NCI-H2029 (cell line): Measurements from ENCODE around the gene GH2.

ENCODE experiments used
- DNase-seq: peaks from one replicate; lab custom pipeline; 2025; lab: John Stamatoyannopoulos, UW

Gene GH2

DNA sequence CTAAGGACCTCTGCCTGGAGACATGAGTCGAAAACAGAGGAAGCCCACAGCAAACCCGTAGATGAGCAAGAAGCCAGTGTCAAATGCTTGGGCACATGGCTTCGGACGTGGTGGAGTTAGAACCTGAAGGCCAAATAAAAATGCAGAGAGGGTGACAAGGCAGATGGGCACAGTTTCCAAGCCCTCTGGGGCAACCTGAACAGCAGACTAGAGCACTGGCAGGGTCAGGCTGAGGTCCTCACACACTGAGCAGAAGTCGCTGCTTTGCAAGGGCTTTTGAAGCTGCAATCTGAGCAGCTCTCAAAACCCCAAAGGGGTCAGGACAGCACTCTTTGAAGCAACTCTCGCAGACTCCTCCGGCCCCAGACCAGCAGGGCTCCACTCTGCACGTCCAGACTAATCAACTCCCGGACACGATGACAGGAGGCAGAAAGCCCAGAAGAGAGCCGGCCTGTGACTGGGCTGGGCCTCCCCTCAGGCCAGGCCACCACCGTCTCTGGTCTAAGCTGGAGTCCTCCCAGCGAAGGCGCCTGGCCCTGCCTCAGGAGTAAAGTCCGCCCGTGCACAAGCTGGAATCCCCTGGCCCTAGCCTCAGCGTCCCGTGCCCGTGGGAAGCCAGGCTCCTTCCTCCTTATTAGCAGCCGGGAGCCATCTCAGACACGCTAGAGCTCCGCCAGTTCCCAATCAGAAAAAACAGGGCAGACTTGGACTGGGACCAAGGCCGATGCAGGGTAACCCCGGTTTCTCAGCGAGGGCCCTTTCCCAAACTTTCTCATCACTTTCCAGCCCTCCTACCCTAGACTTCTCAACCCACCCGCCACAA lies 40.2 kb downstream of the GH2 start:
- no peak for DNase-seq

DNA sequence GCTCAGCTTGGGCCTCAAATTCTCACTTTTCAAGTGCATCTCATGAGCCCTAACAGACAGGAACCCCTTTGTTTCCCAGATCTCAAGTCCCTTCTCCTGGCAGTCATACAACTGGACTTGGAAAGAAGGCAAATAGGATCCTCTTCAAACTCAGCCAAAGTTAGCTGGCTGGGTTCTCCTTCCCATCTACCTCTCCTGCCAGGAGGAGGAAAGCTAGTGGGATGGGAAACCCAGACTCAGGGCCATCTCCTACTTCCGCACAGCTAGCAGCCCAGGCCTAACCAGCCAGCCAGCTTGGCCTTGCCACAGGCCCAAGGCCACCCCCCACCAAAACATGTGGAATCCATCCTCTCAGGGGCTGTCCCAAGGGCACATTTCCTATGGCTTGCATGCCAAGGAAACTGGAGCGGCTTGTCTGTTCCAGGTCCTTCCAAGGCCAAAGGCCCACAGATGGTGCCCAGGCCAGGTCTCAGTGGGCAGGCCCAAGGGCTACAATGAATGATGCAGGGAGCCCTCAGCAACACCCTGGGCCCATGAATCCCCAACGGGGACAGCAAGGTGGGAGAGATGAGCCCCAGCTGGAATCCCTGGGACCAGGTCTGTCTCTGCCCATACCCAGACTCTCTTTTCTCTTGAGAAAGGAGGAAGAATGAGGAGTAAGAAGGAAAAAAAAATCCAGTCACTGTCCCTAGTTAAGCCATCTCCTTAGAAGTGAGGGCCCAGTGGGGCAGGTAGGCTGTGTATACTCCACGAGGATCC lies 41.0 kb downstream of the GH2 start:
- DNase-seq, result no peak

DNA sequence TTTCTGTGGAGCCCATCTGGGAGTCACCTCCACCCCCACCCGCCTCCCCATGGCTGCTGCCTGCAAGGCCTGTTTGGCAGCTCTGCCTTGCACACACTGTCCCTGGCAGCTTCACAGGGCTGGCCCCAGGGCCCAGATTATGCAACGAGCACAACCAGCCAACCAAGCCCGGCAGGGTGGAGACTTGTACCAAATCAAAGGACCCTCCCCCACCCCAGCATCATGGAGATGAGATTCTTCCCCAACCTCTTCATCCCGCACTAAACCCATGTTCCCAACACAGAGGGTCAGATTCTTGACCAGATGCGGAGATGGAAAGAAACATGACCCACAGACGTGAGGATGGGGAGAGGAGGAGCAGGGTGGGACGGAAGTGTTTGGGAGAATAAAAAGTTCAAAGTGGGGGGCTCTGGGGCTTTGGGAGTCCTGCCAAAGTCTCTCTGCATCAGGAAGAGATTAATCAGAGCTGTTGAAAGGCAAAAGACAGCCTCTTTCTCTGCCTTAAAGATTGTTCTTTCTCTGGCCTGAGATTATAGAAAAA lies 43.0 kb downstream of the GH2 start:
- DNase-seq, result no peak

DNA sequence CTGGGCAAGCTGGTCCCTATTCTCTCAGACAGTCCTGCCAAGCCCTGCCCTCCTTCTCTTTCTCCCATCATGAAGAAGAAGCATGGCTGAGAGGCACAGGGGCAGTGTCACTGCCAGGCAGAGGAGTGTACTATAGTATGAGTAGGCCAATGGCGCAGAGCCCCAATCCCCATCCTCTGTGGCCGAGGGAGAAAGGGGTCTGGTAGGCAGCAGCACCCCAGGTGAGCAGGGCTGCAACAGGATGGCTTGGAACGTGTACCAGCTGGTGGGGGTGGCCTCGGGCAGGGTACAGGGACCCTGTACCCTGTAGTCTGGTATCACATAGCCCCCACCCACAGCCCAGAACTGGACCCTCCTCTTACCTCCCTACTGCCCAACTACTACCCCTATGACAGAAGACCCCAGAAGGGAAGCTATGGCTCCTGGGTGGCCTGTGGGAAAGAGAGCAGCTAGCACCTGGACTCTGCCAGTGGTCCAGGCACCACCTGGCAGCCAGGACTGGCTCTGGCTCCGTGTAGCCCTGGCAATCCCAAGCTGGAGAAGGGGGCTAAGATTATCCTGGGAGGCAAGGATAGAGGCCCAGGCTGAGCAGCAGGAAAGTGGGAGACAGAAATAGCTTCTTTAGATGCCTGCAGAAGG lies 43.7 kb downstream of the GH2 start:
- no peak for DNase-seq

DNA sequence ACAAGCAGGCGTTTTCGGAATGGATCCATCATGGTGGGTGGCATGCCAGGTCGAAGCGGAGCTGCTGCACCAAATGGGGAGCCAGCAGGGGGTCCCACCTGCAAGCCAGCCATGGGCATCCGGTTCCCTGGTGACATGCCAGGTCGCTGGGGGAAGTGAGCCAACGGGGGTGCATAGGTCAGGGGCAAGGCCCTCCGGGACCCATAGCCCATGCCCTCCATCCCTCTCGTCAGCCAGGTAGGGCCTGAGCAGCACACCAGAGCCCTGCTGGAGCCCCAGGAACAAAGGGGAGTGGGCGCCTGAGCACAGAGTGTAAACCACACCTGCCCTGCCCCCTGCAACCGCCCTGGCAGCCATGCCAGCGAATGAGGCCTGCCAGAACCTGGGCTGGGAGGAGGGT lies 44.3 kb downstream of the GH2 start:
- no peak for DNase-seq

DNA sequence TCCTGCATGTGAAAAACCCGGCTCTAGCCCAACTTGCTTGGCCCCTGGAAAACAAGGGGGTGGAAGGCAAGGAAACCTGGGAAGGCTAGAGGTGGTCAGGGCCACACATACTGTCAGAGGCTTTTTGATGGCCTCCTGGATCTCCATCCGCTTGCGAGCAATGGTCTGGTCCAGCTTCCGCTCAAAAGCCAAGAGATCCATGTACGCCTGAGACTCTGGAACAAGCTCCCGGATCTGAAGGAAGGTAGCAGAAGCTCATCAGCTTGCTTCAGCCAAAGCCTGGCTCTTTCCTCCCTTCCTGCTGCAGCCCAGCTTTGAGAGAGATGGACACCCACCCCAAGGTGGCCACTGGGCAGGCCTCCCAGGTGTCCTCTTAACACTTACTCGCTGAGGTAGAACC lies 44.9 kb downstream of the GH2 start:
- no peak for DNase-seq

DNA sequence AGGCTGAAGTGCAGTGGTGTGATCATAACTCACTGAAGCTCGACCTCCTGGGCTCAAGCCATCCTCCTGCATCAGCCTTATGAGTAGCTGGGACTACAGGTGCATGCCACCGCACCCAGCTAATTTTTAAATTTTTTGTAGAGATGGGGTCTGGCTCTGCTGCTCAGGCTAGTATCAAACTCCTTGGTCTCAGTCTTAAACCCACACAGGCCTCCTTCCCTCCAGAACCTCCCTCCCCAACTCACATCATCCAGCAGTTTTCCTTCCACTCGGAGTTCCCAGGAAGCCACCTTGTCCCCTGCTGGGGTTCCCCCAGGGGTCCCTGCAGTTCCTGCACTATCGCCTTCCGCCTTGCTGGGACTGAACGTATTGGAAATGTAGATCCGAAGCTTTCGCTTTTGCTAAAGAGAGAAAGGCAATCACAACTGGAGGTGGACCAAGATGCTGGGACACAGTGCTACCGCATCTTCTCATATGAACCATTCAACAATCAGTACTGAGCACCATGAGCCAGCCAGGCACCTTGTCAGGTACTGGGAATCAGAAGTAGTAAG lies 46.5 kb downstream of the GH2 start:
- no peak for DNase-seq

DNA sequence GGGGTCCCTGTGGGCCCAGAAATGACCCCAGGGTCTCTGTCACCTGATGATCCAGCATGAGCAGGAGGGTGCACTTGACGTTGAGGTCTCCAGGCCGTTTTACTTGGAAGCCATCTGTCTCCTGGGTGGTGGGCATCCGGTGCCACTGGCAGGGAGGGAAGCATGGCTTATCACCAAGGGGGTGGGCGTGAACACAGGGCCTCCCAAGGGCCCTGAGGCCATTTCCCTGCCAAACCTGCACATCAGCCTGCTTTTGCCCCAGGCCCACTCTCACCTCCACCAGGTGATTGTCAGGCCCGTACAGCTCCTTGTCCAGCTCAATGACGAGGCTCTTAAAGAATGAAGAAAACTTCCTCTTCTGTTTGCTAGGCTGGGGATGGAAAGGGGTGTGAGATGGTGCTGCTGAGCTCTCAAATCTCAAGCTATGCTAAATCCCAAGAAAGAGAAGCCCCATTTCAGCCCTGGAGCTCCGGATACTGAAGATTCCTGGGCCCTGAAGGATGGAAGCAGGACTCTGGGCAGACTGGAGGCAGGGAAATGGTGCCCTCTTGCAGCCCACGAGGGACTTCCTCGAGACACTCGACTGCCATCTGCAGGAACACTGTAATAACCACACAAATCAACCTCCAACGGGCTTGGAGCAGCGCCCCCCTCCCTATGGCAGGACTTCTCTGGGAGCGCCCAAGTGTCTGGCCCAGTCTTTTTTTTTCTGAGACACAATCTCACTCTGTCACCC lies 47.1 kb downstream of the GH2 start:
- peak; percentile 11 for DNase-seq

DNA sequence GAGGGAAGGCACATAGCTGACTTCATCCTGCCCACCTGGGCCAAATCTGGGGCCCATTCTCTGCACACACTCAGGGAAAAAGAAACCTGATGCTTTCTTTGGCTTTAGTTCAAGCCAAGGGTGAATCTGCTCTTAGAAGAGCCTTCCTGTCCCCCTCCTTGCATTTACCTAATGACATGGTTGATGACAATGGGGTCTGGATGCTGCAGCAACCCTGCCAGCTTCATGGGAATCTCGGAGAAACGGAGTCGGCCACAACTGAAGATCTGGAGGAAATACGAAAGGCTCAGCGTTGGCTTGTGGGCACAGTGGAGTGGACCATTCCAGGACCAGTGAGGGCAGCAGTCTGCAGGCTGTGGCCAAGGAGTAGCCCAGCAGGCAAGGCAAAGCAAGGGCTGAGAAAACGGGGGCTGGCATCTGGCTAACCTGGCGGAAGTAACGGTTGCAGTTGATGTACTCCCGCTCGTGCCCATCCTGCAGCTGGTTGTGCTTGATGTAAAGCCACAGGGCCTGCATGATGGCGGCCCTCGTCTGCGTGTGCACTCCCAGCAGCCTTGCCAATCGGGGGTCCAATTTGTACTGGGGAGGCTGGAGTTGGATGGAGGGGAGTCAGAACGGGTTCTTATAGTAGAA lies 47.9 kb downstream of the GH2 start:
- DNase-seq, result no peak

DNA sequence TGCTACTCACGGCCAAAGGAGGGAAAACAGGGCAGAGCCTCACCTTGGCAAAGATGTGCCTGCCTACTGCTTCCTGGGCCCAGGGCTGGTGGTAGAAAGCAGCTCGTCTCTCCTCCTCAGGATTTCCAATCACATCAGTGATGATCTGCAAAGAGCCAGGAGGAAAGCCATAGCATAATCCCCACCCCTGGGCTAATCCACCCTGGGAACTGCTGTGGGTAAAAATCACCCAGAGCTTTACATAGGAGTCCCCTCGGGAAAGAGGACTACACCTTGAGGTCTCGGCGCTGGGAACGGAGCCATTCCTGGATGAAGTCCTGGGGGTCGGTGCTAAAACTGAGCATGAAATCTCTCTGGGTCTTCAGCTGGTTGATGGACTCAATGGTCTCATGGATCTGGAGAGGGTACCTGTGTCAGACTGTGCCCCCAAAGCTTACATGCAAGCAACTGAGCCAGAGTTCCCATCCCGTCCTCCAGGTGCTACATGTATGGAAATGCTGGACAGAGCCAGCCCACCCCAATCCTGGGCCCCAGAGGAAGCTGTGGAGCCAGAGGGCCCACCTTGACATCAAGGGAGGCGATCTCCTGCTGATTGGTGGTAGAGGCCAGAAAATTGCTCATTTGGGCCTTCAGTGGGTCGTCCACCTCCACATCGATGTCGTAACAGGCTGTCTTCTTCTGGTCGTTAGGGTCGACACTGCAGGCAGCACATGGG lies 48.6 kb downstream of the GH2 start:
- no peak for DNase-seq

DNA sequence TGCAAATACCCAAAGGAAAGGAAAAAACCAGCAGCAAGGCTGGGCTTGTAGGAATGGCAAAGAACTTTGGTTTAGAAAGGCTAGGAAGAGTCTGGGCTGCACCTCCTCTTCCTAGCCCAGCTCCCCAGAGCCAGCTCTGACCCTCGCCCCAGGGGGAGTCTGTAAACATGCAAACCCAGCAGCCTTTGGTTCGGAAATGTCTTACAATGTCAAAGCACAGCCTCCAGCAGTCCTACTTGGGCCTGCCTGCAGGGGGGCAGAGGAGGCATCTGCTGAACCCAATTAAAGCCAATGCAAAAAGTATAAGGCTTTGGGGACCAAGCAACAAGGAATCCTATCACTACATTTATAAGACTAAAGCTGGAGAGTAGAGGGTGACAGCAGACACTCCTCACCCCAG lies 49.3 kb downstream of the GH2 start:
- DNase-seq, result no peak

DNA sequence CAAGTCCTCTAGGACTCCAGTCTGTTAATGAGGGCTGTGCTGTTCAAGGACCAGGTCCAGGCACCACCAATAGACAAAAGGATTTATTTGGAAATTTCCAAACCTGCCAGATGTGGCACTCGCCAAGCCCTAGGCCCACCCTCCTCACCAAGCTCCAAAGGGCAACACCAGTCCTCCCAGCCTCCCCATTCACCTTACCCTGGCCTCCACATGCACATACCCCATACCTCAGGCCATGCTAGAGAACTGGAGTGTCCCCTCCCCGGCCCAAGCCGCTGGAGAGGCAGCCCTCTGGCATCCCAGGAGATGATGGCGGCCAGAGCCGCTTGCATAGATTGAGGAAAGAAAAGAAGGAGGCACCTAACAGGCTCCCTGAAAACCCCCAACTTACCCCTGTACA lies 49.7 kb downstream of the GH2 start:
- no peak for DNase-seq

DNA sequence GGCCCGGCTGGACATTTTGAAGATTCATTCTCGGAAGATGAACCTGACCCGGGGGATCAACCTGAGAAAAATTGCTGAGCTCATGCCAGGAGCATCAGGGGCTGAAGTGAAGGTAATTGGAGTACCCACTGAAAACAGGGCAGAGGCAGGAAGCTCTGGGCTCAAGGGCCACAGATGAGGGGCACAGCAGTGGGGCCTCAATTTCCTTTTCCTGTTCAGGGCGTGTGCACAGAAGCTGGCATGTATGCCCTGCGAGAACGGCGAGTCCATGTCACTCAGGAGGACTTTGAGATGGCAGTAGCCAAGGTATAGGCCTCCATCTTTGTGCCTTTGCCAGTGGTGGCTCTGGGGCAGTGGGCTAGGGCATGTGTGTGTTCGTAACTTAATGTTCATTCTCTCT lies 50.2 kb downstream of the GH2 start:
- DNase-seq, result no peak

DNA sequence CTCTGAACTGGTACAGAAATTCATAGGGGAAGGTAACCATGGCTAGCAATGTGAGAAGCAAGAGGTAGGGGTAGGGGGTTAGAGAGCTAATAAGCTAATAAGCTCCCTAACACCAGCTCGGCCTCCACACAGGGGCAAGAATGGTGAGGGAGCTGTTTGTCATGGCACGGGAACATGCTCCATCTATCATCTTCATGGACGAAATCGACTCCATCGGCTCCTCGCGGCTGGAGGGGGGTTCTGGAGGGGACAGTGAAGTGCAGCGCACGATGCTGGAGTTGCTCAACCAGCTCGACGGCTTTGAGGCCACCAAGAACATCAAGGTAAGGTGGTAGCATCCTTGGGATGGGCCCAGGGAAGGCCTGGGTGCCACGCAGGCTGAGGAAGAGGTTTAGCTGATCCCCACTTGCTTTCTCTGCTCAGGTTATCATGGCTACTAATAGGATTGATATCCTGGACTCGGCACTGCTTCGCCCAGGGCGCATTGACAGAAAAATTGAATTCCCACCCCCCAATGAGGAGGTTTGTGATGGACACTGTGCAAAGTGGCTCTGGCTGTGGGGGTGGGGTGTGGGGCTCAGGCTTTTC lies 50.7 kb downstream of the GH2 start:
- no peak for DNase-seq

DNA sequence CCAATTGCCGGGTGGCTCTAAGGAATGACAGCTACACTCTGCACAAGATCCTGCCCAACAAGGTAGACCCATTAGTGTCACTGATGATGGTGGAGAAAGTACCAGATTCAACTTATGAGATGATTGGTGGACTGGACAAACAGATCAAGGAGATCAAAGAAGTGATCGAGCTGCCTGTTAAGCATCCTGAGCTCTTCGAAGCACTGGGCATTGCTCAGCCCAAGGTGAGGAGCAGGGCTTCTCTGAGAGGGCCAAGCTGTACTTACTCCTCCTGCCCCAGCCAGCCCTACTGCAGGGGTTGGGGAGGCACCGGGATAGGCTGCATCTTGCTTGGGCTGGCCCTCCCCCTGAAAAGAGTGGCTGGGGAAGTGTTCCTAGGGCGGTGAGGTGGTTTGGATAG lies 51.5 kb downstream of the GH2 start:
- DNase-seq, result no peak
